ENCODE results near the gene LAMB1. TPM values are rescaled to one million over a fixed set of nuclear protein-coding genes. Genes with fewer than 3 reads are reported as not detected.

The LAMB1 gene
- total and polyA plus RNA-seq, 2 of the 13 experiments (the other 11 are each of a cell fraction or from before 2014, with no cell fraction given), result 109 to 124 TPM

DNA sequence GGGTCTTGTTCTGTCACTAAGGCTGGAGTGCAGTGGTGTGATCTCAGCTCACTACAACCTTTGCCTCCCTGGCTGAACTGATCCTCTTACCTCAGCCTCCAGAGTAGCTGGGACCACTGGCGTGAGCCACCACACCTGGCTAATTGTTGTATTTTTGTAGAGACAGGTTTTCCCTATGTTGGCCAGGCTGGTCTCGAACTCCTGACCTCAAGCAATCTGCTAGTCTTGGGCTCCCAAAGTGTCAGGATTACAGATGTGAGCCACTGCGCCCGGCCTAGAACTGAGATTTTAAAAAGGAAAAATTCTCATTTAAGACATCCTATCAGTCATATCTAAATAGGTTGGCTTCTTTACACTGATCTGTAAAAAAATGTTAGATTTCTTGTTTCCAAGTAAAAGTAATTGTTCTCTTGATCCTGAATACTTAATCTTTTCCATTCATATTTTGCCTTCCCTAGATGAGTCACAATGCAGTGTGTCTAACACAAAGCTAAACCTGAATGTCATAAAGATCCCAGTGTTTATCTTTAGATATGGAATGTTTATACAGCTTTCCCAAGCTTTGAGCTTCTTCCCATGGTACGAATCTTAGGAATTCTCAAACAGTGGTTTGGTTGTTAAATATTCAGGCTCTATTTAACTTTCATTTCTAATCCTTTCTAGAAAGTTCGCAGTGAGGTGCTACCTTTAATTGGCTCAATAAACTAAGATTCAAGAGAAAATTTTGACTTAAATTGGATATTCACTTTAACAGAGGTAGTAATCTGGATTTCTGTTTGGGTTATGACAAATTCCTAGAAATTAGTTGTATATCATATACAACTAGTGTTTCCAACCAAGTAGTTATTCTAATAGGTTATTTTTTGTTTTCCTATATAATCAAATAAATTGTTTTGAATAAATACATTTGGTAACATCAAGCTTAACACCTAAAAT is 12.1 kb upstream of the LAMB1 start (continued):
- TF ChIP-seq PLSCR1 (CRISPR knock-in tag; IDR thresholded peaks at IDR 0.05; ENCODE audit: borderline replicate concordance) (no peak), NFE2 (CRISPR knock-in tag; IDR thresholded peaks at IDR 0.05) (no peak), ATM (IDR thresholded peaks at IDR 0.05; ENCODE audit: borderline replicate concordance) (no peak), REXO4 (CRISPR knock-in tag; IDR thresholded peaks at IDR 0.05; ENCODE audit: borderline replicate concordance) (no peak), ZNF724P (CRISPR knock-in tag; IDR thresholded peaks at IDR 0.05; ENCODE audit: borderline replicate concordance) (no peak), ZNF367 (CRISPR knock-in tag; IDR thresholded peaks at IDR 0.05; ENCODE audit: borderline replicate concordance) (no peak), ETV6 (CRISPR knock-in tag; conservative IDR thresholded peaks at IDR 0.05) (no peak), TIGD3 (CRISPR knock-in tag; IDR thresholded peaks at IDR 0.05; ENCODE audit: borderline replicate concordance) (no peak), ZNF572 (CRISPR knock-in tag; IDR thresholded peaks at IDR 0.05) (no peak), KDM3A (CRISPR knock-in tag; IDR thresholded peaks at IDR 0.05; ENCODE audit: low read depth) (no peak), ZNF33B (CRISPR knock-in tag; IDR thresholded peaks at IDR 0.05) (no peak), SIN3B (IDR thresholded peaks at IDR 0.05; ENCODE audit: low read length) (no peak), KDM4B (CRISPR knock-in tag; IDR thresholded peaks at IDR 0.05) (no peak), ZNF335 (CRISPR knock-in tag; IDR thresholded peaks at IDR 0.05) (no peak), PPARG (CRISPR knock-in tag; conservative IDR thresholded peaks at IDR 0.05) (0 out of 2 replicates have a peak, but pooled peaks have one; percentile 17), NFE2L1 (CRISPR knock-in tag; IDR thresholded peaks at IDR 0.05; ENCODE audit: borderline replicate concordance) (no peak), LRRFIP1 (CRISPR knock-in tag; conservative IDR thresholded peaks at IDR 0.05) (no peak), ZUFSP (CRISPR knock-in tag; IDR thresholded peaks at IDR 0.05; ENCODE audit: borderline replicate concordance) (no peak)
- TF ChIP-seq, protein P1, sequence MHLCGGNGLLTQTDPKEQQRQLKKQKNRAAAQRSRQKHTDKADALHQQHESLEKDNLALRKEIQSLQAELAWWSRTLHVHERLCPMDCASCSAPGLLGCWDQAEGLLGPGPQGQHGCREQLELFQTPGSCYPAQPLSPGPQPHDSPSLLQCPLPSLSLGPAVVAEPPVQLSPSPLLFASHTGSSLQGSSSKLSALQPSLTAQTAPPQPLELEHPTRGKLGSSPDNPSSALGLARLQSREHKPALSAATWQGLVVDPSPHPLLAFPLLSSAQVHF (CRISPR knock-in tag; IDR thresholded peaks at IDR 0.05), result no peak
- TF ChIP-seq, protein P2, sequence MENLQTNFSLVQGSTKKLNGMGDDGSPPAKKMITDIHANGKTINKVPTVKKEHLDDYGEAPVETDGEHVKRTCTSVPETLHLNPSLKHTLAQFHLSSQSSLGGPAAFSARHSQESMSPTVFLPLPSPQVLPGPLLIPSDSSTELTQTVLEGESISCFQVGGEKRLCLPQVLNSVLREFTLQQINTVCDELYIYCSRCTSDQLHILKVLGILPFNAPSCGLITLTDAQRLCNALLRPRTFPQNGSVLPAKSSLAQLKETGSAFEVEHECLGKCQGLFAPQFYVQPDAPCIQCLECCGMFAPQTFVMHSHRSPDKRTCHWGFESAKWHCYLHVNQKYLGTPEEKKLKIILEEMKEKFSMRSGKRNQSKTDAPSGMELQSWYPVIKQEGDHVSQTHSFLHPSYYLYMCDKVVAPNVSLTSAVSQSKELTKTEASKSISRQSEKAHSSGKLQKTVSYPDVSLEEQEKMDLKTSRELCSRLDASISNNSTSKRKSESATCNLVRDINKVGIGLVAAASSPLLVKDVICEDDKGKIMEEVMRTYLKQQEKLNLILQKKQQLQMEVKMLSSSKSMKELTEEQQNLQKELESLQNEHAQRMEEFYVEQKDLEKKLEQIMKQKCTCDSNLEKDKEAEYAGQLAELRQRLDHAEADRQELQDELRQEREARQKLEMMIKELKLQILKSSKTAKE (CRISPR knock-in tag; IDR thresholded peaks at IDR 0.05; ENCODE audit: borderline replicate concordance), result peak; percentile 36; the same call in 1 of the 2 replicates

Data from HepG2 (cell line).